Prostate gland (tissue), 2 donors: Measurements from ENCODE around the gene OR2V2.

Experiments
- CTCF ChIP-seq, 4 experiments: fragments of 200-600 bp in 2 of 4; fragments of 450-650 bp in 2 of 4; sonication (generic) in 2 of 4; IDR thresholded peaks; 1 replicate in 3 of 4; 2 replicates in 1 of 4; pipeline ENCODE4 v1.5.1; 2016 to 2019; ENCODE audit warnings: antibody characterized with exemption in 4 of 4, mild to moderate bottlenecking in 2 of 4, moderate library complexity in 2 of 4
- POLR2AphosphoS5 ChIP-seq: sonication (generic); formaldehyde crosslinking; IDR thresholded peaks from one replicate; pipeline ENCODE4 v1.6.1; 2017; ENCODE audit warnings: antibody characterized with exemption

- TF ChIP-seq CTCF (IDR thresholded peaks at IDR 0.05) = no peak
- no peak for TF ChIP-seq POLR2AphosphoS5
Measured at GRCh38 chr5:181200816-181201215, 53.4 kb downstream of the OR2V2 start.
